Endothelial cell of umbilical vein (primary cell): ENCODE data around the gene POLG. TPM values are rescaled to one million over a fixed set of nuclear protein-coding genes. Genes with fewer than 3 reads are reported as not detected.

Experiments used
- BruUV-seq: library from RNA; stranded (reverse); fragments of 400-500 nt; replicated peaks from 2 replicates; lab custom pipeline; 2021; lab: Mats Ljungman, UMichigan
- CTCF ChIA-PET: fragments of 300-600, 350-600 bp; sonication (Branson Sonifier 250); formaldehyde crosslinking; loops from one replicate; lab custom pipeline; 2021; ENCODE audit warnings: antibody characterized with exemption, inconsistent platforms; lab: Charles Lee
- POLR2A ChIA-PET: fragments of 300-600, 350-600 bp; sonication (Branson Sonifier 250); formaldehyde crosslinking; loops from one replicate; lab custom pipeline; 2021; ENCODE audit warnings: antibody characterized with exemption, inconsistent platforms; lab: Charles Lee
- DNase-seq: peaks from one replicate; pipeline ENCODE4 v3.0.0-alpha.2; 2011; ENCODE audit warnings: low read depth, low spot score
- FAIRE-seq: peaks from 2 replicates; lab custom pipeline; 2011; peaks lifted over from hg19 to GRCh38; lab: Jason Lieb, UNC
- H2AFZ ChIP-seq: 2 replicates; pipeline ENCODE4 v1.6.0; 2012; ENCODE audit warnings: low read depth, low read length, control low read depth, inconsistent platforms
- H3K27ac ChIP-seq: 2 replicates; pipeline ENCODE4 v1.5.1; 2011; ENCODE audit warnings: low read depth, mild to moderate bottlenecking, control low read depth, low read length, moderate library complexity; ENCODE audit not compliant: insufficient read depth
- H3K27me3 ChIP-seq, 2 experiments: 2 replicates each; pipeline versions ENCODE4 v1.6.0 to v1.6.1; 2011; ENCODE audit warnings: low read length in 2 of 2, mixed read lengths in 1 of 2; ENCODE audit not compliant: control insufficient read depth in 2 of 2, insufficient read depth in 2 of 2
- H3K36me3 ChIP-seq, 2 experiments: 2 replicates in 1 of 2; 3 replicates in 1 of 2; pipeline ENCODE4 v1.5.1; 2011; ENCODE audit warnings: low read length in 2 of 2, mild to moderate bottlenecking in 1 of 2, moderate library complexity in 1 of 2; ENCODE audit not compliant: control insufficient read depth in 2 of 2, insufficient read depth in 2 of 2; ENCODE audit errors: extremely low read depth in 1 of 2
- H3K4me1 ChIP-seq: 3 replicates; pipeline ENCODE4 v1.5.1; 2011; ENCODE audit warnings: mild to moderate bottlenecking, low read length; ENCODE audit not compliant: control insufficient read depth, insufficient read depth; ENCODE audit errors: extremely low read depth
- H3K4me2 ChIP-seq: 2 replicates; pipeline ENCODE4 v1.6.1; 2011; ENCODE audit warnings: low read length, control low read depth, mixed read lengths; ENCODE audit not compliant: insufficient read depth
- H3K4me3 ChIP-seq, 3 experiments: fragments of 200-600 bp in 1 of 3; sonication (generic), shearing (Covaris generic) in 1 of 3; replicated peaks in 1 of 3; 2 replicates each; pipeline ENCODE4 v1.5.1; 2011 to 2016; ENCODE audit warnings: control low read depth in 3 of 3, low read length in 3 of 3, mild to moderate bottlenecking in 2 of 3, inconsistent platforms in 1 of 3, low read depth in 1 of 3, moderate library complexity in 1 of 3; ENCODE audit not compliant: insufficient read depth in 1 of 3
- H3K79me2 ChIP-seq: 2 replicates; pipeline ENCODE4 v1.6.0; 2012; ENCODE audit warnings: low read length, inconsistent platforms; ENCODE audit not compliant: control insufficient read depth, insufficient read depth
- H3K9ac ChIP-seq: replicated peaks from 2 replicates; pipeline ENCODE3; 2011; ENCODE audit warnings: low read length, control low read depth; ENCODE audit not compliant: insufficient read depth; ENCODE audit errors: extremely low read depth
- H3K9me1 ChIP-seq: replicated peaks from 3 replicates; pipeline ENCODE4 v1.6.0; 2011; ENCODE audit warnings: mild to moderate bottlenecking, low read length; ENCODE audit not compliant: control insufficient read depth, insufficient read depth; ENCODE audit errors: extremely low read depth
- H3K9me3 ChIP-seq: replicated peaks from 2 replicates; pipeline ENCODE4 v1.5.1; 2012; ENCODE audit warnings: low read length, inconsistent platforms; ENCODE audit not compliant: control insufficient read depth, insufficient read depth
- H4K20me1 ChIP-seq: replicated peaks from 2 replicates; pipeline ENCODE3; 2011; ENCODE audit warnings: mild to moderate bottlenecking, low read length; ENCODE audit not compliant: control insufficient read depth, insufficient read depth; ENCODE audit errors: extremely low read depth
- CTCF ChIP-seq, 2 donors: IDR thresholded peaks; 1 replicate in 1 of 2; 2 replicates in 1 of 2; pipeline ENCODE4 v1.5.1; 2011; ENCODE audit warnings: low read length in 2 of 2, mild to moderate bottlenecking in 2 of 2, moderate library complexity in 2 of 2, control low read depth in 1 of 2, inconsistent platforms in 1 of 2, low read depth in 1 of 2; ENCODE audit not compliant: insufficient read depth in 1 of 2; ENCODE audit errors: extremely low read depth in 1 of 2
- EZH2 ChIP-seq: IDR thresholded peaks from 2 replicates; pipeline ENCODE4 v1.6.1; 2012; ENCODE audit warnings: borderline replicate concordance, low read depth, mild to moderate bottlenecking, moderate library complexity, low read length, inconsistent platforms; ENCODE audit not compliant: severe bottlenecking
- FOS ChIP-seq: IDR thresholded peaks from 2 replicates; pipeline ENCODE4 v1.6.1; 2011; ENCODE audit warnings: mild to moderate bottlenecking, low read length, moderate library complexity, borderline replicate concordance; ENCODE audit not compliant: insufficient read depth
- GATA2 ChIP-seq: IDR thresholded peaks from 2 replicates; pipeline ENCODE4 v1.7.0; 2011; ENCODE audit warnings: low read depth, mild to moderate bottlenecking, moderate library complexity, mixed read lengths, low read length; ENCODE audit not compliant: insufficient read length, insufficient read depth
- JUN ChIP-seq: IDR thresholded peaks from 2 replicates; pipeline ENCODE4 v1.6.1; 2011; ENCODE audit warnings: borderline replicate concordance, low read depth; ENCODE audit not compliant: insufficient read length, insufficient read depth
- MYC ChIP-seq: IDR thresholded peaks from one replicate; pipeline ENCODE4 v1.6.1; 2011; ENCODE audit warnings: mild to moderate bottlenecking, low read depth, low read length
- POLR2A ChIP-seq: IDR thresholded peaks from 2 replicates; pipeline ENCODE4 v1.6.1; 2012; ENCODE audit warnings: low read depth, mild to moderate bottlenecking, control low read depth, low read length
- POLR2AphosphoS5 ChIP-seq: IDR thresholded peaks from 2 replicates; pipeline ENCODE4 v1.6.1; 2012; ENCODE audit warnings: low read depth, mild to moderate bottlenecking, control low read depth, low read length, moderate library complexity; ENCODE audit not compliant: insufficient read depth
- dilution Hi-C: fragments of 300-500 bp; cut with MboI; formaldehyde crosslinking; loops from one replicate; pipeline ENCODE4 v1.15.0; 2019; ENCODE audit warnings: low sequenced_read_pairs; ENCODE audit not compliant: extremely low pct_ligation_motif_present
- intact Hi-C: fragments of 100-400 bp; cut with micrococcal nuclease; formaldehyde crosslinking; loops from one replicate; pipeline ENCODE4 v1.10.0; 2022
- polyA plus RNA-seq, 4 experiments: library from polyadenylated mRNA; depleted of rRNA in 3 of 4; stranded (reverse) in 3 of 4; unstranded in 1 of 4; fragments of >200 nt; gene quantifications; 2 replicates each; pipeline versions ENCODE4 v1.2.1 to v1.2.3, GENCODE V29; 2011 to 2012; ENCODE audit warnings: missing spikeins in 1 of 4
- total RNA-seq: library from RNA; stranded (reverse); gene quantifications from 2 replicates; pipeline ENCODE4 v1.2.3, GENCODE V29; 2021
- TF ChIP-seq, protein P1 (sequence below): IDR thresholded peaks from 2 replicates; pipeline ENCODE4 v1.6.1; 2011; ENCODE audit not compliant: insufficient read depth, insufficient read length

The POLG gene
- total and polyA plus RNA-seq, 2 donors (not counting 3 experiments of a cell fraction or from before 2014, with no cell fraction given) = 36.6 to 77.7 TPM

DNA sequence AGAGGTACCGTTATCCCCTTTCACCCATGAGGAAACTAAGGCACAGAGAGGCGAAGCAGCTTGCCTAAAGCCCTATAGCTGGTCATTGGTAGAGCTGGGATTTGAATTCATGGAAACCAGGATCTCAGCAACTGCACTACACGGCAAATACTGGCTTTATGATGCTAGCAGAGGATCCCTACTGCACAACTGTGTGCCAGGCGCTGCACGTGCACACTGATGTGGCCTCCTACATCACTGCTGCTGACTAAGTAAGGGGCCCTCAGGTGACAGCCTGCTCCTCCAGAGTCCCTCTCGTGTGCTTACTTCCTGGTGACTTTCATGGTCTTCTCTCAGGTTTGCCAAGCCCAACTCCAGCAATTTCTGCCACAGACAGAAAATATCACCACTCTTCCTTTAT lies 3.4 kb upstream of the POLG start:
- ChIA-PET CTCF (interaction anchor here (0.7 to 5.8 kb wide), 2 partner anchors 16 to 20 kb away, joined by 4 to 43 read pairs; no protein-coding TSS in a partner anchor), POLR2A (no interaction called here)
- no peak for FAIRE-seq
- Histone ChIP-seq H4K20me1 (no peaks in the 10 kb centered on the region), H3K27me3 (peaks cover 0 to 6% of the 10 kb centered on the region in 2 experiments), H3K9me3 (no peaks in the 10 kb centered on the region), H3K4me3 (no peak overlapping the region), H3K27ac (no peak overlapping the region), H3K9me1 (no peaks in the 10 kb centered on the region), H2AFZ (no peak overlapping the region), H3K4me1 (peaks cover 9% of the 10 kb centered on the region), H3K4me2 (no peak overlapping the region), H3K79me2 (peaks cover 12% of the 10 kb centered on the region), H3K9ac (no peak overlapping the region), H3K36me3 (no peaks in the 10 kb centered on the region)
- TF ChIP-seq POLR2A = no peak
- no peak for TF ChIP-seq GATA2
- no peak for TF ChIP-seq MYC
- no peak for TF ChIP-seq POLR2AphosphoS5
- TF ChIP-seq FOS = no peak
- TF ChIP-seq, protein P1, sequence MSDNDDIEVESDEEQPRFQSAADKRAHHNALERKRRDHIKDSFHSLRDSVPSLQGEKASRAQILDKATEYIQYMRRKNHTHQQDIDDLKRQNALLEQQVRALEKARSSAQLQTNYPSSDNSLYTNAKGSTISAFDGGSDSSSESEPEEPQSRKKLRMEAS = no peak
- no peak for TF ChIP-seq CTCF (IDR thresholded peaks at IDR 0.05; ENCODE audit: extremely low read depth in 1 of 2, insufficient read depth in 1 of 2, low read depth in 1 of 2, low read length in 2 of 2)
- no peak for TF ChIP-seq EZH2
- TF ChIP-seq JUN = no peak
- intact Hi-C loops = loop anchor here (10.0 kb wide), 1 partner anchor 713 kb away; the partner anchor contains the start of gene AEN
- dilution Hi-C loops = no loop called here
- no peak for DNase-seq
- no TSS peak for BruUV-seq
